ENCODE results near the gene TMEM184A.
A peak's percentile ranks its signal among the peaks of the same experiment; 100 is the strongest.

TMEM184A gene

DNA sequence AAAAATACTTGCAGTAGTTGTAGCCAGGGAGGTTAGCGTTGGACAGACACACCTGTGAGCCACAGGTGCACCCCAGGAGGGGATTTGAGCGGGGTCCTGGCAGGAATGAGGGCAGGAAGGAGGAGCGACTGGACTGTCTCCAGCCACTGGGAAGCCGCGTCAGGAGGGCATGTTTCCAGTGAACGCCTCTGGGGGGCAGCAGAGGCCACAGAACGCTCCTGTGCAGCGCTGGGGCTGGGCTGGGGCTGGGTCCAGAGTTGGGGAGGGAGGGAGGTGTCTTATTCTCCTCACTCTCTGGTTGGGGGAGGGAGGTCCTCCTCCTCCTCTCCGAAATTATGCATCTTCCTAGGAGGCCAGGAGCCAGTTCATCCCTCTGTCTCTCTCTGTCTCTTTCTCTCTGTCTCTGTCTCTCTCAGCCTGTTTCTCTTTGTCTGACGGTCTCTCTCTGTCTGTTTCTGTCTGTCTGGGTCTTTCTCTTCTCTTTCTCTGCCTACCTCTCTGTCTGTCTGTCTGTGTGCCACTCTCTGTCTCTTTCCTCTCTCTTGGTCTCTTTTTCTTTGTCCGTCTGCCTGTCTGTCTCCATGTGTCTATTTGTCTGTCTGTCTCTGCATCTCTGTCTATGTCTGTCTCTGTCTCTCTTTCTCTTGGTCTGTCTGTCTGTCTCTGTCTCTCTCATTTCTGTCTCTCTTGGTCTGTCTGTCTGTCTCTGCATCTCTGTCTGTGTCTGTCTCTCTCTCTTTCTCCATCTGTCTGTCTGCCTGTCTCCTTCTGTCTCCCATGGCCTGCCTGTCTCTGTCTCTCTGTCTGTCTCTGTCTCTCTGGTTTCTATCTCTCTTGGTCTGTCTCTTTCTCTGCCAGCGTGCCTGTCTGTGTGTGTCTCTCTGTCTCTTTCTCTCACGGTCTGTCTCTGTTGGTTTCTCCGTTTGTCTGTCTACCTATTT lies 23.7 kb upstream of the TMEM184A start:
- Histone ChIP-seq H3K4me3 (ENCODE audit: extremely low read depth, insufficient read depth, low read length, poor library complexity, severe bottlenecking) (no peak overlapping the region), H3K9me3 (ENCODE audit: control insufficient read depth, low read length) (no peaks in the 10 kb centered on the region), H3K27ac (ENCODE audit: low read depth, low read length, severe bottlenecking) (no peak overlapping the region), H3K4me1 (ENCODE audit: control insufficient read depth, insufficient read depth, low read length, poor library complexity, severe bottlenecking) (peaks cover 2% of the 10 kb centered on the region), H3K36me3 (ENCODE audit: control insufficient read depth, insufficient read depth, low read length) (no peaks in the 10 kb centered on the region)
- 30 to 33% methylated on average over 9 to 10 of the region's 14 CpGs for WGBS, 2 experiments (ENCODE audit: insufficient coverage in 2 of 2)

- Histone ChIP-seq H3K4me1 (ENCODE audit: control insufficient read depth, insufficient read depth, low read length, poor library complexity, severe bottlenecking) (peaks cover 2% of the 10 kb centered on the region), H3K9me3 (ENCODE audit: control insufficient read depth, low read length) (no peaks in the 10 kb centered on the region), H3K36me3 (ENCODE audit: control insufficient read depth, insufficient read depth, low read length) (no peaks in the 10 kb centered on the region), H3K4me3 (ENCODE audit: extremely low read depth, insufficient read depth, low read length, poor library complexity, severe bottlenecking) (no peak overlapping the region), H3K27ac (ENCODE audit: low read depth, low read length, severe bottlenecking) (no peak overlapping the region)
- WGBS, 2 experiments (ENCODE audit: insufficient coverage in 2 of 2) = 93 to 95% methylated on average over 5 to 6 of the region's 6 CpGs
These were observed 22.5 kb upstream of the TMEM184A start for GRCh38 chr7:1578513-1578912.

DNA sequence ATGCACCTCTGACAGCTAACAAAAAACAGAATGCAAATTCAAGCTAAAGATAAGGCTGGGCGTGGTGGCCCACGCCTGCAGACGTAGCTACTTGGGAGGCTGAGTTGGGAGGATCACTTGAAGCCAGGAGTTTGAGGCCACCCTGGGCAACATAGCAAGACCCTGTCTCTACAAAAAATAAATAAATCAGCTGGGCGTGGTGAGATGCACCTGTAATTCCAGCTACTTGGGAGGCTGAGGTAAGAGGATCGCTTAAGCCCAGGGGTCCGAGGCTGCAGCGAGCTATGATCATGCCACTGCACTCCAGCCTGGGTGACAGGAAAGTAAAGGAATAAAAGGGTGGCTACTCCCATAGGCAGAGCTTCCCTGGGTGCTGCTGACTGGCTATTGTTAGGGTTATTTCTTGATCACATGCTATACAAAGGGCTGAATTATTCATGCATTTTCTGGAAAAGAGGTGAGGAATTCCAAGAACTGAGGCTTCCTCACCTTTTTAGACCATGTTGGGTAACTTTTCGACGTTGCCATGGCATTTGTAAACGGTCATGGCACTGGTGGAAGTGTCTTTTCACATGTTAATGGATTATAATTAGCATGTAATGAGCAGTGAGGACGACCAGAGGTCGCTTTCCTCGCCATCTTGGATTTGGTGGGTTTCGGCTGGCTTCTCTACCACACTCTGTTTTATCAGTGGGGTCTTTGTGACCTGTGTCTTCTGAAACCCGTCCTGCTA lies 20.7 kb upstream of the TMEM184A start:
- no peaks in the 10 kb centered on the region for H3K36me3 ChIP-seq (ENCODE audit: control insufficient read depth, insufficient read depth, low read length)
- no peak overlapping the region for H3K4me3 ChIP-seq (ENCODE audit: extremely low read depth, insufficient read depth, low read length, poor library complexity, severe bottlenecking)
- 22 to 44% methylated on average over 10 to 13 of the region's 15 CpGs for WGBS, 2 experiments (ENCODE audit: insufficient coverage in 2 of 2)
- no peak overlapping the region for H3K27ac ChIP-seq (ENCODE audit: low read depth, low read length, severe bottlenecking)
- H3K4me1 ChIP-seq (ENCODE audit: control insufficient read depth, insufficient read depth, low read length, poor library complexity, severe bottlenecking) = peaks cover 11% of the 10 kb centered on the region
- H3K9me3 ChIP-seq (ENCODE audit: control insufficient read depth, low read length) = no peaks in the 10 kb centered on the region

GRCh38 chr7:1575809-1576208 lies 19.8 kb upstream of the TMEM184A start:
- Histone ChIP-seq H3K27ac (ENCODE audit: low read depth, low read length, severe bottlenecking) (no peak overlapping the region), H3K9me3 (ENCODE audit: control insufficient read depth, low read length) (no peaks in the 10 kb centered on the region)
- 92 to 98% methylated on average over 4 to 7 of the region's 7 CpGs for WGBS, 2 experiments (ENCODE audit: insufficient coverage in 2 of 2)

DNA sequence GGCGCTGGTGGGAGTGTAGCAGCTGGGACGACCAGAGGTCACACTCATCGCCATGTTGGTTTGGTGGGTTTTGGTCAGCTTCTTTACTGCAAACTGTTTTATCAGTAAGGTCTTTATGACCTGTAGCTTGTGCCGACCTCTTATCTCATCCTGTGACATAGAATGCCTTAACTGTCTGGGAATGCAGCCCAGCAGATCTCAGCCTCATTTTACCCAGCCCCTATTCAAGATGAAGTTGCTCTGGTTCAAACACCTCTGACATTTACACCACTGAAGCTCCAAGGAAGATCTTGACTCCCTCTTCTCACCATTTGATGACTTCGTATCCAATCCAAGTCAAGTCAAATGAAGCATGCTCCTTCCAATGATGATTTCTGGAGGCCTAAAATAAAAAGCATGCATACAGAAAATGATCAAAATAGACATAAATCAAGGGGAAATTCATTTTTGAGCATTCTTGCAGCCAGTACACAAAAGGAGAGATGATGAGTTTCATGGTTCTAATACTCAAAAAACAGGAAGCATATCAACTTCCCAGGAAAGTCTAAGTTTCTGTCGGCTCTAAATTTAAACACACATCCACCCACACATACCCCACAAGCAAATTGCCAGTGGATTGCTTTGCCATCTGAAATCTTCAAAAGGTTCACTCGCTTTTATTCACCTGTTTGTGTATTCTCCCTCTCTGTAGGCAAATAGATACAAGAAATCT lies 16.3 kb upstream of the TMEM184A start:
- Histone ChIP-seq H3K27ac (ENCODE audit: low read depth, low read length, severe bottlenecking) (no peak overlapping the region), H3K36me3 (ENCODE audit: control insufficient read depth, insufficient read depth, low read length) (no peaks in the 10 kb centered on the region), H3K9me3 (ENCODE audit: control insufficient read depth, low read length) (no peaks in the 10 kb centered on the region), H3K4me3 (ENCODE audit: extremely low read depth, insufficient read depth, low read length, poor library complexity, severe bottlenecking) (no peak overlapping the region), H3K4me1 (ENCODE audit: control insufficient read depth, insufficient read depth, low read length, poor library complexity, severe bottlenecking) (peaks cover 18% of the 10 kb centered on the region)
- 82 to 85% methylated on average over 6 of the region's 7 CpGs for WGBS, 2 experiments (ENCODE audit: insufficient coverage in 2 of 2)

More at GRCh38 chr7:1575809-1576208, 19.8 kb upstream of the TMEM184A start:
- peaks cover 11% of the 10 kb centered on the region for H3K4me1 ChIP-seq (ENCODE audit: control insufficient read depth, insufficient read depth, low read length, poor library complexity, severe bottlenecking)
- H3K4me3 ChIP-seq (ENCODE audit: extremely low read depth, insufficient read depth, low read length, poor library complexity, severe bottlenecking) = no peak overlapping the region
- no peaks in the 10 kb centered on the region for H3K36me3 ChIP-seq (ENCODE audit: control insufficient read depth, insufficient read depth, low read length)

DNA sequence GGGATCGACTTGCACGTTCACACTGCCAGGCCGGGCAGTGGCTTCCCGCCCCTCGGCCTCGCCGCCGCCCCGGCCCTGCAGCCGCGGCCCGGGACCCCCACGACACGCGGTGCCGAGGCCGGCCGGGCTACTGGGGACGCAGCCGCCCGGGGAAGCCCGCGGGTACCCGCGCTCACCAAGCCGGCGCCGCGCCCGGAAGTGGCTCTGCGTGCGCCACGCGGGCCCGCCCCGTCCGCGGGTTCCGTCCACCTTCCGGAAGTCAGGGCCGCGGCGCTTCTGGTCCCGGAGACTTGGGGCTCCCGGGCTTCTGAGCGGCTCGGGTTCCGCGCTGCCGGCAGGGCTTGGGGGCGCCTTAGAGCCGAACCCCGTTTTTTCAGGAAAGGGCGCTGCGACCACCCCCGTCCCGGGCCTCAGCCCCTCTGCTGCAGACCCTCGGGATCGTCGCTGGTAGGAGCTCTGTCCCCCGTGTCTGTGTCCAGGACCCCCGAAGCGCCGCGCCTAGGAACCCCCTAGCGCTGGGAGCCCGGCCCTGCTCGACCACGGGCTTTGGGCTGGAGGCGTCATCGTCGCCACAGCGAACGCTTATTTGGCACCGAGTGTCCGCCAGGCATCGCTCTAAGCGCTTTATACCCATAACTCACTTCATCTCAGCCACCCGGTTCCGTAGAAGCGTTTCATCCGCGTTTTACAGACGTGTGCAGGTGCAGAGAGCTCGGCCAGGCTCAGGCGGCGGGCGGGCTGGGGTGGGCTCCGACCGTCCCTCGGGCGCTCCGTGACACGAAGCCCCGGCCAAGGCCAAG lies 14.0 kb upstream of the TMEM184A start, which contains the start of gene PSMG3:
TSS of gene PSMG3 (minus strand) at position 200 of the 800 bp plus-strand sequence. CDS start 693 bp downstream, outside the sequence.
- peak within 1 kb of the TSS; percentile 59 for H3K27ac ChIP-seq (ENCODE audit: low read depth, low read length, severe bottlenecking)
- WGBS, 2 experiments (ENCODE audit: insufficient coverage in 2 of 2) = 44 to 70% methylated on average over 71 to 92 of the region's 95 CpGs
- H3K36me3 ChIP-seq (ENCODE audit: control insufficient read depth, insufficient read depth, low read length) = peaks cover under 1% of the 10 kb centered on the region
- H3K9me3 ChIP-seq (ENCODE audit: control insufficient read depth, low read length) = no peaks in the 10 kb centered on the region
- peak within 1 kb of the TSS; percentile 57 for H3K4me3 ChIP-seq (ENCODE audit: extremely low read depth, insufficient read depth, low read length, poor library complexity, severe bottlenecking)
- H3K4me1 ChIP-seq (ENCODE audit: control insufficient read depth, insufficient read depth, low read length, poor library complexity, severe bottlenecking) = peaks cover 19% of the 10 kb centered on the region

DNA sequence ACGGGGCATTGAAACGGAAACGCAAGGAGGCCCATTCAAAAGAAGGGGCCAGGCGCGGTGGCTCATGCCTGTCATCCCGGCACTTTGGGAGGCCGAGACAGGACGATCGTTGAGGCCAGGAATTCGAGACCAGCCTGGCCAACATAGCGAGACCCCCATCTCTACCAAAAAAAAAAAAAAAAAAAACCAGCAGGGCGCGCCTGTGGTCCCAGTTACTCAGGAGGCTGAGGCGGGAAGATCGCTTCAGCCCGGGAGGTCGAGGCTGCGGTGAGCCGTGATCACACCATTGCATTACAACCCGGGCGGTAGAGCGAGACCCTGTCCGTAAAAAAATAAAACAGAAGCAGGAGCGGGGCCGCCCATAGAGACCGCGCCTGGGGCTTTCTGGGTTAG lies 13.4 kb upstream of the TMEM184A start:
- Histone ChIP-seq H3K36me3 (ENCODE audit: control insufficient read depth, insufficient read depth, low read length) (peaks cover 3% of the 10 kb centered on the region), H3K27ac (ENCODE audit: low read depth, low read length, severe bottlenecking) (no peak overlapping the region), H3K4me3 (ENCODE audit: extremely low read depth, insufficient read depth, low read length, poor library complexity, severe bottlenecking) (peak overlapping the region; percentile 57), H3K9me3 (ENCODE audit: control insufficient read depth, low read length) (no peaks in the 10 kb centered on the region), H3K4me1 (ENCODE audit: control insufficient read depth, insufficient read depth, low read length, poor library complexity, severe bottlenecking) (peaks cover 19% of the 10 kb centered on the region)
- WGBS, 2 experiments (ENCODE audit: insufficient coverage in 2 of 2) = 49 to 55% methylated on average over 20 to 22 of the region's 27 CpGs

GRCh38 chr7:1569016-1569415 lies 13.0 kb upstream of the TMEM184A start:
- Histone ChIP-seq H3K9me3 (ENCODE audit: control insufficient read depth, low read length) (no peaks in the 10 kb centered on the region), H3K27ac (ENCODE audit: low read depth, low read length, severe bottlenecking) (no peak overlapping the region), H3K4me3 (ENCODE audit: extremely low read depth, insufficient read depth, low read length, poor library complexity, severe bottlenecking) (peak overlapping the region; percentile 57), H3K36me3 (ENCODE audit: control insufficient read depth, insufficient read depth, low read length) (peaks cover 3% of the 10 kb centered on the region), H3K4me1 (ENCODE audit: control insufficient read depth, insufficient read depth, low read length, poor library complexity, severe bottlenecking) (peaks cover 19% of the 10 kb centered on the region)
- WGBS, 2 experiments (ENCODE audit: insufficient coverage in 2 of 2) = 94 to 98% methylated on average over 9 of the region's 13 CpGs

DNA sequence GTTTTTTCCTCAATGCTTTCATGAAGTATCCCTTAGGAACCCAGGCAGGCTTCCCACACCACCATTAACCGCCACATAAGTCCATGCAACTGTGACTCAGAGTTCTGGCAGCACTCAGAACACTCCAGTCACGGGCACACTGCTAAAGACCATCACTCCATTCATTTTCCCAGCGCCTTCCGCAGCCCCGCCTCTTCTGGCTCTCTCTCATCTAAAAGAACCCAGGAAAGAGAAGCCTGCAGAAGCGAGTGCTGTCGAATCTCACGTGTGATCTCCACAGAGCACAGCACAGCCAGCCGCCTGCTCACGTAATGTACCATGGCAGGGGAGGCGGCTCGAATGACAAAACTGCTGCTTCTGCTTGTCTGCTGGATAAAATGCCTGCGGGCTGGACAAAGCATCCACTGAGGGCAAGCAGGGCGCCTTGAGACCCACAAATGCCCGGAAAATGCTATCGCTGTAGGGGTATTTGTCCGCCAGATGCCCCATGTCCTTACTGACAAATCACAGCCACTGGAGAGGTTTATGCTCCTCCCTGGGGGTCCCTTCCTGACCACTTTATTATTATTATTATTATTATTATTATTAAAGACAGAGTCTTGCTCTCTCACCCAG lies 12.0 kb upstream of the TMEM184A start:
- H3K36me3 ChIP-seq (ENCODE audit: control insufficient read depth, insufficient read depth, low read length) = peaks cover 3% of the 10 kb centered on the region
- no peak overlapping the region for H3K4me3 ChIP-seq (ENCODE audit: extremely low read depth, insufficient read depth, low read length, poor library complexity, severe bottlenecking)
- H3K9me3 ChIP-seq (ENCODE audit: control insufficient read depth, low read length) = no peaks in the 10 kb centered on the region
- H3K4me1 ChIP-seq (ENCODE audit: control insufficient read depth, insufficient read depth, low read length, poor library complexity, severe bottlenecking) = peaks cover 19% of the 10 kb centered on the region
- 63 to 81% methylated on average over 16 to 17 of the region's 17 CpGs for WGBS, 2 experiments (ENCODE audit: insufficient coverage in 2 of 2)
- peak overlapping the region; percentile 59 for H3K27ac ChIP-seq (ENCODE audit: low read depth, low read length, severe bottlenecking)

All from mesodermal cell (in vitro differentiated cells).